ENCODE measurements around the gene HIGD1C. TPM values are rescaled to one million over a fixed set of nuclear protein-coding genes. Genes with fewer than 3 reads are reported as not detected.

The HIGD1C gene
- total and polyA plus RNA-seq, 10 donors, result not detected

DNA sequence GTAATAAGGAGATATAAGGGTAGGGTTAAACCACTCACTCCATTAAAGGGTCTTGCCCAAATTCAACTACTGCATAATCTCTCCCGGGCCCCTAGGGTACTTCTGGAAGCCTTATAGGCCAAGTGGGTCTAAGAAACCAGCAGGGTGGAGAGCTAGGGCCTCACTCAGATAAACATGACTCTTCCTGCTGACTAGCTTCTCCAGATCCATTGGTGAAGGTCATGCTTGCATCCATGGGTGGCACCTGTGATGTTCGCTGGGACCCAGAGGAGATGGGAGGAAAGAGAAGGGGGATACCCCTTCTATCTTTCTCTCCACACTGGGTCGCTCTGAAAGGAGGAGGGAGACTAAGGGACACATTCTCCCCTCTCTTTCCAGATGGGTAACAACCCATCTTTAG lies 36.1 kb upstream of the HIGD1C start:
- no peak for TF ChIP-seq POLR2A (IDR thresholded peaks at IDR 0.05)
- TF ChIP-seq POLR2AphosphoS5 (IDR thresholded peaks at IDR 0.05), result no peak
- TF ChIP-seq, protein P1, sequence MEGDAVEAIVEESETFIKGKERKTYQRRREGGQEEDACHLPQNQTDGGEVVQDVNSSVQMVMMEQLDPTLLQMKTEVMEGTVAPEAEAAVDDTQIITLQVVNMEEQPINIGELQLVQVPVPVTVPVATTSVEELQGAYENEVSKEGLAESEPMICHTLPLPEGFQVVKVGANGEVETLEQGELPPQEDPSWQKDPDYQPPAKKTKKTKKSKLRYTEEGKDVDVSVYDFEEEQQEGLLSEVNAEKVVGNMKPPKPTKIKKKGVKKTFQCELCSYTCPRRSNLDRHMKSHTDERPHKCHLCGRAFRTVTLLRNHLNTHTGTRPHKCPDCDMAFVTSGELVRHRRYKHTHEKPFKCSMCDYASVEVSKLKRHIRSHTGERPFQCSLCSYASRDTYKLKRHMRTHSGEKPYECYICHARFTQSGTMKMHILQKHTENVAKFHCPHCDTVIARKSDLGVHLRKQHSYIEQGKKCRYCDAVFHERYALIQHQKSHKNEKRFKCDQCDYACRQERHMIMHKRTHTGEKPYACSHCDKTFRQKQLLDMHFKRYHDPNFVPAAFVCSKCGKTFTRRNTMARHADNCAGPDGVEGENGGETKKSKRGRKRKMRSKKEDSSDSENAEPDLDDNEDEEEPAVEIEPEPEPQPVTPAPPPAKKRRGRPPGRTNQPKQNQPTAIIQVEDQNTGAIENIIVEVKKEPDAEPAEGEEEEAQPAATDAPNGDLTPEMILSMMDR (IDR thresholded peaks at IDR 0.05 in 8 of 11, conservative IDR thresholded peaks at IDR 0.05 in 3 of 11), result no peak

DNA sequence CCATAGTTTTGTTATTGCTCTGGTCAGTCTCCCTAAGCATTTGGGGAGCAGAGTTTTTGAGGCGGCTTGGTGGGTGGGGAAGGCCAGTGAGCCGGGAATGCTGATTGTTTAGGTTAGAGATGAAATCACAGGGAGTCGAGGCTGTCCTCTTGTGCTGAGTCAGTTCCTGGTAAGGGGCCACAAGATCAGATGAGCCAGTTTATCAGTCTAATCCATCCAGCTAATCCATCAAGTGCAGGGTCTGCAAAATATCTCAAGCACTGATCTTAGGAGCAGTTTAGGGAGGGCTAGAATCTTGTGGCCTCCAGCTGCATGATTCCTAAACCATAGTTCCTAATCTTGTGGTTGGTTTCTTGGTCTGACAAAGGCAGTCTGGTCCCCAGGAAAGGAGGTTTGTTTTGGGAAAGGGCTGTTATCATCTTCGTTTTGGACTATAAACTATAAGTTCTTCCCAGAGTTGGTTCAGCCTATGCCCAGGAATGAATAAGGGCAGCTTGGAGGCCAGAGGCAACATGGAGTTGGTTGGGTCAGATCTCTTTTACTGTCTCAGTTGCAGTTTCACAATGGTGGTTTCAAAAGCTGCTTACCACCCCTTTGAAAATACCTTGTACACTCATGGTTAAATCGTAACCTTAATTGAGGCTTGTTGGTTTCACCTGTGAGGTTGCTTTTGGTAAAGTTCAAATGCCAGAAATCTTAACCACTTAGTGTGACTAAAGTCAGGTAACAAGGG lies 33.6 kb upstream of the HIGD1C start:
- no peak for DNase-seq
- intact Hi-C loops (cut with DNase I; ENCODE audit: low total_unique reads), result no loop called here
- Histone ChIP-seq H3K27ac (no peak overlapping the region), H3K4me3 (no peak overlapping the region), H3K4me1 (peaks cover 15 to 28% (median 21%) of the 10 kb centered on the region in 6 donors), H3K9me3 (peaks cover 0 to 46% (median 33%) of the 10 kb centered on the region in 8 donors), H3K27me3 (replicated peaks in 1 of 7) (no peaks in the 10 kb centered on the region), H3K36me3 (no peaks in the 10 kb centered on the region)
- WGBS, 5 donors, result 74 to 88% (median 81%) methylated on average over 5 of the region's 5 CpGs
- TF ChIP-seq POLR2A (IDR thresholded peaks at IDR 0.05), result no peak
- TF ChIP-seq POLR2AphosphoS5 (IDR thresholded peaks at IDR 0.05), result no peak

More for the DNA sequence above, 36.1 kb upstream of the HIGD1C start:
- peaks cover 0 to 3% (median 0%) of the 10 kb centered on the region in 6 donors for H3K4me1 ChIP-seq
- 66 to 94% (median 83%) methylated on average over 3 of the region's 3 CpGs for WGBS, 5 donors
- H3K27me3 ChIP-seq (replicated peaks in 1 of 7), result no peaks in the 10 kb centered on the region
- H3K4me3 ChIP-seq, result no peak overlapping the region
- intact Hi-C loops (cut with DNase I; ENCODE audit: low total_unique reads), result no loop called here
- no peak overlapping the region for H3K27ac ChIP-seq
- no peak for DNase-seq
- peaks cover 0 to 71% (median 57%) of the 10 kb centered on the region in 8 donors for H3K9me3 ChIP-seq
- H3K36me3 ChIP-seq, result no peaks in the 10 kb centered on the region

DNA sequence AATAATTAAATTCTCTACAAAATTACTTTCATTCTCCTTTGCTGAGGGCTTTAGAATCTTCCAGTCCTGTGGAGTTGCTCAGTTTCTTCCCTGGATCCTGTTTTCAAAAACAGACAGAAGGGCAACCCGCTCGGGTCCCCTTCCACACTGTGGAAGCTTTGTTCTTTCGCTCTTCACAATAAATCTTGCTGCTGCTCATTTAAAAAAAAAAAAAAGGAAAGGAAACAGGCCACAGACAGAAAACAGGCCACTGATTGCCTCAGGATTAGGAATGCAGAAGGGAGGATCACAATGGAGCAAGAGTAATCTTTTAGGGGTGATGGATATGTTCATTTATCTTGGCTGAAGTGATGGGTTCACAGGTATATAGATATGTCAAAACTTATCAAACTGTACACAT lies 29.5 kb upstream of the HIGD1C start:
- H3K4me3 ChIP-seq, result peak overlapping the region in 2 of 8 donors; percentile 84 to 87
- no peak for DNase-seq
- intact Hi-C loops (cut with DNase I; ENCODE audit: low total_unique reads), result loop anchor here (10.0 kb wide), 2 partner anchors 62 to 158 kb away; partner anchors contain the start of gene ATF1
- peaks cover 15 to 68% (median 36%) of the 10 kb centered on the region in 6 donors for H3K4me1 ChIP-seq
- H3K27ac ChIP-seq, result peak overlapping the region; percentile 73 to 95 (median 90)
- TF ChIP-seq, protein P1 (IDR thresholded peaks at IDR 0.05 in 8 of 11, conservative IDR thresholded peaks at IDR 0.05 in 3 of 11), result no peak
- no peak for TF ChIP-seq POLR2AphosphoS5 (IDR thresholded peaks at IDR 0.05)
- no peak for TF ChIP-seq POLR2A (IDR thresholded peaks at IDR 0.05)
- WGBS, 5 donors, result 41 to 44% (median 41%) methylated on average over 3 of the region's 3 CpGs
- H3K9me3 ChIP-seq, result peaks cover 0 to 5% (median 0%) of the 10 kb centered on the region in 8 donors
- H3K36me3 ChIP-seq, result no peaks in the 10 kb centered on the region
- no peaks in the 10 kb centered on the region for H3K27me3 ChIP-seq (replicated peaks in 1 of 7)

DNA sequence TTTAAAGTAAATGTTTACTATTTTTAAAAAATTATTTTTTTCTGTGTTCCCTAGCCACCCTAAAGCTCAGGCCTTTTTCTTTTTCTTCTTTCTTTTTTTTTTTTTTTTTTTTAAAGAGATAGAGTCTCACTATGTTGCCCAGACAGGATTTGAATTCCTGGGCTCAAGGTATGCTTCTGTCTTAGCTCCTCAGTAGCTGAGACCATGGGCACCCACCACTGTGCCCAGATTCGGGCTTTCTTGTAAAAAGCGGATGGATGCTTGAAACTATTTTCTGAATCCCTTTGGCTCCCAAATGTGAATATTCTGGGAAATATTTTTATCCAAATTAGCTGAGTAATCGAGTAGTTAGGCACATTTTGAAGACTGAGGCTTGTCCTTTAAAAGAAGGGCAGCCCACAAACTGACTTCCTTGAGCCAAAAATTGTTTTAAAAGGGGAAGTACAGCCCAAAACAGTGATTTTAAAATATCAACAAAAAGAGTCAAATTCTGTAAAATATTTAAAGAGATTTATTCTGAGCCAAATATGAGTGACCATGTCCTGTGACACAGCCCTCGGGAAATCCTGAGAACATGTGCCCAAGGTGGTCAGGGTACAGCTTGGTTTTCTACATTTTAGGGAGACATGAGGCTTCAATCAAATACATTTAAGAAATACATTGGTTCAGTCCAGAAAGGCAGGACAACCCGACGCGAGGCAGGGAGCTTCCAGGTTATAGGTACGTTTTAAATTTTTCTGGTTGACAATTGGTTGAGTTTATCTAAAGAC lies 28.8 kb upstream of the HIGD1C start:
- H3K9me3 ChIP-seq, result no peaks in the 10 kb centered on the region
- no peaks in the 10 kb centered on the region for H3K27me3 ChIP-seq (replicated peaks in 1 of 7)
- peaks cover 0 to 5% (median 0%) of the 10 kb centered on the region in 6 donors for H3K36me3 ChIP-seq
- H3K27ac ChIP-seq, result peak overlapping the region; percentile 73 to 95 (median 90)
- TF ChIP-seq POLR2A (IDR thresholded peaks at IDR 0.05), result no peak
- no peak for TF ChIP-seq POLR2AphosphoS5 (IDR thresholded peaks at IDR 0.05)
- TF ChIP-seq, protein P1 (IDR thresholded peaks at IDR 0.05 in 8 of 11, conservative IDR thresholded peaks at IDR 0.05 in 3 of 11), result no peak
- peak overlapping the region in 7 of 8 donors; percentile 66 to 92 (median 84) for H3K4me3 ChIP-seq
- intact Hi-C loops (cut with DNase I; ENCODE audit: low total_unique reads), result loop anchor here (10.0 kb wide), 2 partner anchors 61 to 159 kb away; partner anchors contain the start of gene ATF1
- H3K4me1 ChIP-seq, result peaks cover 21 to 76% (median 43%) of the 10 kb centered on the region in 6 donors
- DNase-seq, result no peak
- WGBS, 5 donors, result 15 to 24% (median 16%) methylated on average over 8 of the region's 8 CpGs
